M059J (cell line): ENCODE data around the gene LSAMP. TPM values are rescaled to one million over a fixed set of nuclear protein-coding genes. Genes with fewer than 3 reads are reported as not detected.
"Not testable (repeated sequence)": the region's sequence is repeated elsewhere in the genome, so short reads cannot be mapped to it uniquely, and the experiment has no call there.

Experiments used
- DNase-seq: peaks from one replicate; pipeline ENCODE4 v3.0.0-alpha.2; 2012; ENCODE audit warnings: low read depth
- total RNA-seq: library from RNA; depleted of rRNA; stranded (reverse); fragments of >200 nt; shearing (Covaris generic); gene quantifications from 2 replicates; pipeline ENCODE4 v1.2.3, GENCODE V29; 2014

Gene LSAMP
- total RNA-seq, 1 experiment from 2014 or later = 0.25 TPM

DNA sequence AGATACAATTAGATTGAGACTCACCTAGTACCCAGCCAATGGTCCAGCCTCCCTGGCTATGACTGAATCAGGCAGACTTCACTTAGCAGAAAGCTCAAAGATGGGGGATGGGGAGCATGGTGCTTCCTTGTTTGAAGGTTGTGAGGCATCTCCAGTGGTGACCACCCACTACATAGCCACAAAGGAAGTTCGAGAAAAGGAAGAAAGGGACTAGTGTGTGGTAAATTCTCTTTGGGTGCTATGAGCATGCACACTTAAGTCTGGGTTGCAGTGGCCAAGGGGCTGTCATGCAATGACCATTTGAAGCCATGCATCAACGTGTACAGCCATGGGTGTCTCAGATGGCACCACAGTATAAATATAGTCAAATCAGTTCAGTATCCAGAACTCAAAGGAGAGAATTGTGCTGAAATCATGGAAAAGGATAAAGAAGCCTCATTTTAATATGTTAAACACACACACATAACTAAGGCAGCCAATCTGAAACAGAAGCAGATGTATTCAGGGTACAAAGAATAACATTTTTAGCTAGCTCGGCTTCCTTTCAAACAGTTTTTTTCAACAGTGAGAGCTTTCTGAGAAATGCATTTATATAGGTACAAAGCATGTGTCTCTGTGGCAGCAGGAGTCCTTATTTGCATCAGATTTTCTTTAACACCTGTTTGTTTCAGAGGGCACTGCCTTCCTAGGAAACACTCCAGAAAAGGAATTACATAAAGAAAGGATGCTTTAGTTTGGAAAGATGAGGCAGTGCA is 546.5 kb downstream of the LSAMP start:
- DNase-seq = no peak

DNA sequence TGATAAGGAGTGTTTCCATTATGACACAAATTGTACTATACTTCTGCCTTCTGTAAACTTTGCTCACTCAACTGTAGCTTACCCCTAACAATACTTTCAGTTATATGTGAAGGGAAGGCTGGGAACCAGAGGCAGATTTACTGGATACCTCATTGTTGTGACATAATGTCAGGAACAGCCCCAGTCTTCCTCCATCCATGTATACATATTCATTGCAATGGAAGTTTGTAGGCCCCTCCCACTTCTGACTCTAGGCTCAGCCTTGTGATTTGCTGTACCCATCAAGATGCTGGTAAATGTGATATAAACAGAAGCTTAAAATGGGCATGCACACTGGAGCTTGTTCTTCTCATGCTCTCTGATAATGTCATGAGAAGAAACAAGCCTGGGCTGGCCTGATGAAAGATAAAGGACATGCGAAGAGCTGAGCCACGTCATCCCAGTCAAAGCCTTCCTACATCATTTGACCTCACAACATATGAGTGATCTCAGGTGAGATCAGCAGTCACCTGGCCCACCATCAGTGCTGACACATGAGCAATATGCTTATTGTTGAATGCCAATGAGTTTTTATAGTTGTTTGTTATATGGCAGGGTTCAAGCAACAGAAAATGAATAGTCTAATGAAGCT is 554.2 kb downstream of the LSAMP start:
- no peak for DNase-seq

DNA sequence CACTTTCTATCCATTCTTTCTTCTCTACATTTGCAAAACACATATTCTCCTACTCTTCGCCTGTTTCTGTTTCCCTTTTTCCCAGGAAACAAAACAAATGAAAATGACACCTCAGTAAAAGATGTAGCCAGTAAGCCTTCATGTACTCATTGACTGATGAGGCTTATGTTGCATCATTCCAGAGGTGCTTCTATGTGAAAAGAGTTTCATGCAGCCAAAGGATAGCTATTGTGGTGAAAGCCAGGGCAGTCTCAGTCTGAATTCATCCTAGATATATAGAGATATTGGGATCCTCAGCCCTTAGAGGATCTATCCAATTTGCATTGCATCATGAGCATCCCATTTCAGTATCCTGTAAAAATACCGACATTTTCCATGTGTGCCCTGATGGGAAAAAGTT is 554.7 kb downstream of the LSAMP start:
- no peak for DNase-seq

DNA sequence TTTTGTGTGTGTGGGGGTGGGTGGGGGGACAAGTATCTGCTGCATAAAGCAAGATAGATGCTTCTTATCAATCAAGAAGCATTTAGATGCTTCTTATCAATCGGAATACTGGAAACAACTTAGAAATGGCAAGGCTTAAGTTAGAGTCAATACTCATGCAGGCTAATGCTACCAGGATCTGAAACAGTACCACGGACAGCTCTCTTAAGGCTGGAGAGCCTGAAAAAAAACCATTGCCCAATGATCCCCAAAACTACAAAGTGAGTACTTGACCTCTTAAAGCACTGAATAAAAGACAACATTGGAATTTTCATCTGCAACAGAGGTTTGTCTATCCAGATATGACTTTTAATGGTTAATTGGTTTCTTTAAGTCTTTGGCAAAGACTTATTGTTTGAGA is 559.7 kb downstream of the LSAMP start:
- peak; percentile 14 for DNase-seq

DNA sequence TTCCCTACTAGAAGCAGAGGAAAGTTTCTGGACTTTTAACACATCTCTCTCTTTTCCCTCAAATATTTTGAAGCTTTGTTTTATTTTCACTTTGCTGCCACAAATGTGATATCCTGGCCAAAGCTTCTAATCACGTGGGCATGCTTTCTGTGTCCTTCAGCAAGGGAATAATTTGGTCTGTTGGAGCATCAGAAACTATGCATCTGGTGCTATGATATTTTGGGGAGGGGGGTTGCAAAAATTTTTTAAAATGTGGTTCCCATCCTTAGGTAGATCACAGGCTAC is 567.7 kb downstream of the LSAMP start:
- peak; percentile 4 for DNase-seq

DNA sequence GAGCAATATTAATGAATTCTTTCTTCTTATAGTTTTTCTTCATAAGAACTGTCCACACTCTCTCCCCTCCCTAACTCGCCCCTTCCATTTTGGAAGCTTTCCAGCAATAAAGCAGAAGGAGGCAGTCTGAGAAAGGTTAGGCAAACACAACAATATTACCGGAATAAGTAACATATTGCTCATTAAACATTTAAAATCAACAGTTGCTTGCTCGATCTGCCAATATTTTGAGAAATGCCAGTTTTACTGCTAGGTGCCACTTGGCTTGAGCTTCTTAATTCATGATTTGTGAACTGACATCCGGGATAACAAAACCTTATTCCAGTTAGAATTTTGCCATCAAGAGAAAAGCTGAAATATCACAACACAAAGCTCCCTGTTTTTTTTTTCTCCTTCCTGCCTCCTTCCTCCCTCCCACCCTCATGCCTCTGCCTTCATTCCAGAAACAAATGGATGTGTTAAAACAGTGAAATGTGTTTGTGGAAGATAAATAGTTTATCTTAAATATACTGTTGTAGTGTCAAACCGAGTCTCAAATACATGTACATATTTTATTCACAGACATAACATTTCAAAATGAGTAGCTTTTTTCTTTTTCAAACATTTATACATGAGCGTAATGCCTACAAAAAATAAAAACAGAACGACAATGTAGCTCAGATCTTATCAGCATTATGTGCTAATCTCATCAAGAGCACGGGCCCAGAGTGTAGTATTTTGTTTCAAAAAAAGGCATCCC is 568.2 kb downstream of the LSAMP start:
- no peak for DNase-seq

DNA sequence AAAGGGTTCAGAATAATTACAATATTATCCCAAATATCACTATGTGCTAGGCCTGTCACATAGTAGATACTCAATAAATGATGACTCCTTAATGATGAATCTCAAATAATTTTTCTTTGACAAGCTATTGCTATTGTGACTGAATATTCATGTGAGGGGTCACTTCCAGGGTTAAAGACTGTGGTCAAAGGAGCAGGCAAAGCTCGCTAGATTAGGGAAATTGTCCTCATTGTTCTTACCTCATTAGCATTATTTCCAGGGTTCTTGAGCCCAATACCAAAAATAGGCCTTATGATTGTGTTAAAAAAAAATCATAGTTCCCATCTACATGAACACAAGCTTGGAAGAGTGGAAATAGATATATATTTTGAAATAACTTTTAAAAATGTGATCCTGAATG is 569.8 kb downstream of the LSAMP start:
- no peak for DNase-seq

DNA sequence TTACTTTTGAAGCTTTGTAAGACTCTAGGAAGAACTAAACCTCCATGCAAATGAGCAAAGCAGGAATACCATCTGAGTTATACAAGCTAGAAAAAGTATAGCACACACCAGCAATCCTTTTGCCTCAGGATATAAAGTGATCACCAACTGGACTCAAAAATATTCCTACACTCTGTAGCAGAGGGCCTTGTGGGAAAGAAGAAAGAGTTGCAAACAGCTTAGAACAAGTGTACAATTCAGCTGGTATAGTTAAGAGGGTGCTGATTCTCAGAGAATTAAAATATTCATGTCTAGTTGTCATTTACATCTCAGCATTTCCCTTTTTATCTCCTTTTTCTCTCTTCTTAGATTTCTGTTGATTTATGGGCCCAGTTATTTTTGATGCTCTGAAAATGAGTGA is 573.6 kb downstream of the LSAMP start:
- DNase-seq = no peak

DNA sequence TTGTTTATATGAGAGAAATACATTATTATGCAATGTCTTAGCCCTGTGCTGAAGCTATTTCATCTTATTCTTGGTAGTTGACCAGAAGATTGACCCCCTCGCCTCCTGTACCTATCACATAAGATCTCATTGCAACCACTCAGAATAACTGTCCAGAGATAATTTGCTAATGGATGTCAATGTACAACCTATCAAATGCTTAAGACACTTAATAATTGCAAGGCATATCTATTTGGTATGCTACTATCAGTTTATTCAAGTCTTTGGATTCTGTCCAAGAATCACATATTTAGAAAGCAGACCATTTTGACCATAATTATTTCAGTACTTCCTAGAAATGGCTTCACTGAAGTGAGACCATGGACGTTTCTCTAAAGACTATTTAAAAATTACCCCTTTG is 580.4 kb downstream of the LSAMP start:
- no peak for DNase-seq

DNA sequence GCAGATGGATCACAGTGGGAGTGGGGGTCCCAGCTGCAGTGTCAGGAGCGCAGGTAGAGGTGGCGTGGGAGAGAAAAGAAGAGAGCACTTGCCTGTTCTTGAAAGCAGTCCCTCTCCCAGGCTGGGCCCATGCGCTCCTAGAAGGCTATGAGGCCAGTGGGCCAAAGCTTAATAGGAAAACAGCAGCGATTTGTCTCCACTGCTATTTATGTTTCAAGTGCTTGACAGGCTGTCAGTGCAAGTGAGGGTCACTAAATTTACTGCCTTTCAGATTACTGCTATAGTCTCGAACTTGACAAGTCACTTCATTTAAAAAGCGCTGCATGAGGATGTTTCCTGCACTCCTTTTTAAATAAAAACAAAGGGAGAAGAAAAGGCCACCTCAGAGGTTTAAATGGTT is 582.4 kb downstream of the LSAMP start:
- DNase-seq = no peak

DNA sequence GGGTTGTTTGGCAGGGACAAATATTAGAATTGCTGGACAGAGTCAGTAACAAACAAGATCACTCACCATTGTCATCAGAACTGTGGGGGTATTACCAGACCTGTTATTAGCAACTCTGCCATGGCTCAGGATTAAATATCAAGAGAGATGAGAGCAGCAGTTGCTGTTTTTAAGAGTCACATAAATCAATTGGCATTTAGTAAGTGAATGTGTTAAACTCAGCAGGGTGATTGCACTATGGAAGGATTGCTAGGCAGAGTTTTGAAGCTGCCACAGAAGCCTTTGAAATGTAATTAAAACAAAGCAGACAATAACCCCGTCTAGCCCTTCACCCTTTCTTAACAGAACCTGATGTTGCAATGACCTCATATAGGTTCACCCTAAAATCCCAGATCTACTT is 583.2 kb downstream of the LSAMP start:
- no peak for DNase-seq

DNA sequence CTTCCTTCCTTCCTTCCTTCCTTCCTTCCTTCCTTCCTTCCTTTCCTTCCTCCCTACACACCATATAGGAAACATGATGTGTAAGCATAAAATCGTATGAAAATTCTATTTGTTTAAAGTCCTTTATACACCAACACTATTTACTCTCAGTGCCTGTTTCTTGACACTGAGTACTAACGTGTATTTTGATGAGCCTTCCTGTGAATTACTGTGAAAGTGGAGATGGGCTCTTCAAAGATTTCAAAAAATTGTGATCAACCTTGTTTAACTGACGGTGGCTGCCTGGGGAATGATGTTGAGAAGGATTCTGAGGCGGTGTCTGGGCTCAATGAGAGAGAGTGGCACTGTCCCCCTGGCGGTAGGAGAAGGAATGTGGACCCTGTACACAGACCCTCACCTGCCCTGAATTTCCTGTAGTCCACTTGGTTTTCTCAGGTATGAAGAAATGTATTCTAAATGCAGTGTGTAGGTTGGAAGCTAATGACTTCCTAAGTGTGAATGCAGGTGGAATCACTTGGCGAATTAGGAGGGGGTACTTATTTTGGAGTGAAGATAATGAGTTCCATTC is 584.0 kb downstream of the LSAMP start:
- DNase-seq = no peak

DNA sequence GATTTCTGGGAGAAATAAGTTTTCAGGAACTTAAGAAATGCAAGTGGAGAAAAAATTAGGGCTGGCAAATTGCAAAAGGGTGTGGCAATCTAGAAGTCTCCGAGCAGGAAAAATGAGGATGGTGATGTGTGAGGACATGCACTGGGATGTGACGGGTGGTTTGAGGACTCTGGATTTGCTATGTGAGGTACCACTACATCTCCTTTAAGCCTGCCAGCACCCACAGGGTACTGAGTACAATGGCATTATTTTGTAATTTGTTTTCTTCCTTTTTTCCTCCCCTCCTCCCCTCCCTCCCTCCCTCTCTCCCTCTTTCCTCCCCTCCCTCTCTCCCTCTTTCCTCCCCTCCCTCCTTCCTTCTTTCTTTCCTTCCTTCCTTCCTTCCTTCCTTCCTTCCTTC is 584.5 kb downstream of the LSAMP start:
- DNase-seq = no peak

DNA sequence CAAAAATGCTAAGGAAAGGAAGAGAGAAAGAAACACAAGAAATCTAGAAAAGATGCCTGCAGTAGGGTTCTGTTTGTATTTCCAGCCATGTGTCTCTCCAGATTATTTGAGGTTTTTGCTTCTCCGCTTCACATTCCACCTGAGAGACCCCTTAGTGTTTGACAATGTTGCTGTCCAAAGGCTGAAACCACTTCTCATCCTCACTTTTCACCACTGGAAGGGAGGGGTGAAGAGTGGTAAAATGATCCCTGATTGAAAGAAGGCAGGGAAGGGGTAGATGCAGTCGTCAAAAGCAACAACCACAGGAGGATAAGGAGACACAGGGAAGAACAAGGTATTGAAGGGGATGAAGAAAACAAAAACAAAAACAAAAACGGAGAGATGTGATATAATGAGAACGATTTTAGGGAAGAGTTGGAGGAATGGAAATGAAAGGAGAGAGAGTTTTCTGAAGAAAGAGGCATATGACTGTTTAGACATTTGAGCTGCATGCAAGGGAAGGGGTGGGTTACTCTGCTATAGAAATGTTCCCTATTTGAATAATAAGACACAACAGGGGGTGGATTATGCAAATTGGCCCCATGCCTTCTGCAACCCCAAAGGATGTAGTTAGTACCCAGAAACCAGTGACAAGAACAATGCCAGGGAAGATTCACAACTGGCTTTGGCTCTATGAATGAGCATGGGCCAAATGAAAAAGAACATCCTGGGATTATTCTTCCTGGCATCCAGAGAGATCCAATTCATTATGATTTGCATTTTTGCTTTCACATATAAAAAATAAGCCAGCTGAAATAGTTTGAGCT is 586.1 kb downstream of the LSAMP start:
- no peak for DNase-seq

DNA sequence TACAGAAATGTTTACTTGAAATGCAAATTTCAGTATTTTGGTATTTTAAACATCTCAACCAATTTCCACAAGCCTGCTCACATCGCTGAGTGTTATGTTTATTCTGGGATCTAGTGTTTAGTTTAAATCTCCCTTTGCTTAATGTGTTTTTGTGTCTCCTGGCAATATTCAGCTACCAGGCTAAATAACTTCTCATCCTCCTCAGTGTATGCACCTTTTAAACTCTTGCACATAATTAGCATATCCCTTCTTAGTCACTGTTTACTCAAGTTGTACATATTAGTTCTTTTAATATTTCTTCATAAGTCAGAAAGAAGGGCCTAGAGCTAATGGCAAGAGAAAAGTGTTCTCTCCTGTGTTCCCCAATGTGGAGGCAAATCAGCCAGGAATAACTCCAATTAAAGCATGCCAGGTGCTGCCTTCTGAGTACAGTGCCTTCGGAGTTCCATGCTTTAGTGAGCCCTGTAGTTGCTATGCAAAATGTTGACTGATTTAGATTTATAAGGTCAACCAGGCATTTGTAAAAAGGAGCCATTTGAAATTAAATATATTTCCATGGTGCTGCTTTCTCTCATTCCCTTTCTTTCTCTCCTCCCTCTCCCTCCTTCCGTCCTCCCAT is 587.7 kb downstream of the LSAMP start:
- DNase-seq = peak; percentile 22

DNA sequence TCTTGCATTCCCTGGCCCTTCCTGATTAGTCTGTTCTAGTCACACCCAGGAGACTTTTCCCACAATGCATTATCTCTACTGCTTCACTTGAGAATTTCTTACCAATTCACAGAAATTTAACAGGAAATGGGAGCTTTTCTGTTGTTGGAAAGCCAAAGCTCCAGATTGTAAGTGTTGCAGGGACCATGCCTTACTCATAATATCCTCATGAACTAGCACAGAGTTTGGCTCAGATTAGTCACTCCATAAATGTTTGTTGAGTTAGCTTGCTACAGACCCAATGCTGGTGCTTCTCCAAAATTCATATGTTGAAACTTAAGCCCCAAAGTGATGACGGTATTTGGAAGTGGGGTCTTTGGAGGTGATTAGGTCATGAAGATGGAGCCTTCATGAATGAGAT is 589.4 kb downstream of the LSAMP start:
- DNase-seq = peak; percentile 29

DNA sequence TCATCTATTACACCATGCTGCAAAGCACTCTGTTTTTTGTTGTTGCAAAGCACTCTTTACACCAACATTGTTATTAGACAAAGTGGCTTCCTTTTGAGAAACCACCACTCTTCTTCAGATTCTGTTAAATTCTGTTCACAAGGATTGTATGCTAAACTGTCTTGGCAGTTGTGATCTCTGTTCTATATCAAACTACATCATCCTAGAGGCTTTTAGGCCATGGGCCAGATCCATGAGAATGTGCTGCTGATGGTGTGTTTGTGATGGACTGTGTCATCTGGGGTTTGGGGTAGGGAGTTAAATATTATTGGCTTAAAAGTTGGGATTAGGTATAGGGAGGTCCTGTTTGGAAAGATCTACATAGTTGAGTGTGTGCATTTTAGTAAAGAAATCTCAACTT is 592.2 kb downstream of the LSAMP start:
- DNase-seq = no peak

DNA sequence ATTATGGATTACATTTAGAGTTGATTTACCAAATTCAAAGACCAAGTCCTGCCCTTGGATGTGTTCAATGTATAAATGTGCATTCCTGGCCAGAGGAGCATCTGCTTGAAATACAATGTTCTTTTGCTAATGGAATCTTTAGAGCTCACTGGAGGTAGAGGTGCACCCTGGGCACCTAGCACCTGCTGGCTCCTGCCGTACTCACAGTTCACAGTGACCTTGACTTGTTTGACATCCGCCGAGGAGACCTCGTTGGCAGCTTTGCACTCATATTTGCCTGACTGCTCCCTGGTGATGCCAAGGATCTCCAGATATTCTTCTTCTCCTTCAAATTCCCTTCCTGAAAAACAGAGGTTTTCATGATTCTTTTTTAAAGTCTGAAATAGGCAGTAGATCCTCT is 593.0 kb downstream of the LSAMP start:
- no peak for DNase-seq

DNA sequence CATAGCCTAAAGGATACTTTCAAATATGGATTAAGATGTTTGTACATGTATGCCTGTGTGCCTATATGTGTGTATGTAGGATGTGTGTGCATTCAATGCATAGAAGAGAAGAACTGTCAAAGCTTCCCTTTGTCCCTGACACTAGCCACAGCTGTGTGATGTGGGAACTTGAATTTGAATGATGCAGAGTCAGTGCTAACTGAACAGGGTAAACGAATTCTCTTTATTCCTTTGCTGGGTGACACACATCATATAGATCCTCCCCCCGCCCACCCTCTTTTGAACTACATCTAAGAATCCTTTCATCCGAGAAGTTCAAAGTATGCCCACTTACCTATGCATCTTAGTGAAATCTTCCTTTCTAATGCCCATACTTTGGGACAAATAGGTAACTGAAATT is 593.7 kb downstream of the LSAMP start:
- DNase-seq = no peak

DNA sequence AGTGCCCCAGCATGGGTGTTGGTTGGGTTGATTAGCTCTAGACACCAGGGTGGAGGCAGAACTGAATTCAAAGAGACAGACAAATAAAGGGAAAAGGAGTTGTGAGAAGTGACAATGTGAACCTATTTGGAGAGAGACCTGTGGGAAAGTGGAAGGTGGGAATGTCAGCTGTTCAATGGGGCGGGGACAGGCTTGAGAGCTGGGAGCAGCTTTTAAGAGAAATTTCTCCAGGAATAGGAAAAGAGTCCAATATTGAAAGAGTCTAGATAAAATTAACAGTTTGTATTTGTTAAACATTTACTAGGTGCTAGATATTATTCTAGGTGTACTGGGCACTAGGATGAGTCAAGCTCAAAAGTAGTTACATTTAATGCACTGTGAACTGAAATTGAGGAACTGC is 596.6 kb downstream of the LSAMP start:
- DNase-seq = no peak

DNA sequence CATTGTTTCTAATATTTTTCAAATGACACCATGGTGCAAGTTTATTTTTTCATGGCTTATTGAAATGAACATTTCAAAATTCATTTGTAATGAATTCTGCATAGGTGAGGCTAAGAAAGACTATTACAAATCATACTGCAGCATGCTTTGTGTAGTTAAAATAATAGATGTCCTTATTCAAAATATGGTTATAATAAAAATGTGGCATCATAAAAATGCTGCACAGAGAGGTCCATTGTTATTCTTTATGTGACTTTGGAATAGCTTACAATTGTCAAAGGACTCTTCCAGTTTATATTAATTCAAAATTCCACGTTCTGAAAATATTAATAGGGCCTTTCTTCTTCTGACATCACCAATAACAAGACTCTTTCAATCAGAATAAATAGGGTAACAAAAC is 599.3 kb downstream of the LSAMP start:
- DNase-seq = no peak

DNA sequence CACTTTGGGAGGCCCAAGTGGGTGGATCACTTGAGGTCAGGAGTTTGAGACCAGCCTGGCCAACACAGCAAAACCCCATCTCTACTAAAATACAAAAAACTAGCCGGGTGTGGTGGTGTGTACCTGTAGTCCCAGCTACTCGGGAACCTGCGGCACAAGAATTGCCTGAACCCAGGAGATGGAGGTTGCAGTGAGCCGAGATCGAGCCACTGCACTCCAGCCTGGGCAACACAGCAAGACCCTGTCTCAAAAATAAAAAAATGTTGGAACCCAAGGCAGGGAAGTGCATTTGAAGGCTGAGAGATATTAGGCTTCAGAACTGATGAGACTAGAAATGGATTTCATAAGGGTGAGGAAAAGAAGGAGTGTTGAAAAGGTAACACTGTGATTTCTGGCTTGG is 600.6 kb downstream of the LSAMP start:
- not testable (repeated sequence) for DNase-seq
